Loucy (cell line): ENCODE data around the gene USP44.
"Not testable (repeated sequence)": the region's sequence is repeated elsewhere in the genome, so short reads cannot be mapped to it uniquely, and the experiment has no call there.

Source experiments
- EZH2phosphoT487 ChIP-seq: fragments of 200-600 bp; IDR thresholded peaks from 2 replicates; pipeline ENCODE4 v1.6.1; 2018; ENCODE audit warnings: antibody characterized with exemption, mild to moderate bottlenecking, moderate library complexity, borderline replicate concordance
- TF ChIP-seq, protein P1 (sequence below): fragments of 200-600 bp; sonication (generic); conservative IDR thresholded peaks from 2 replicates; pipeline ENCODE4 v1.5.1; 2014; ENCODE audit warnings: mild to moderate bottlenecking, antibody characterized with exemption, low read length

DNA sequence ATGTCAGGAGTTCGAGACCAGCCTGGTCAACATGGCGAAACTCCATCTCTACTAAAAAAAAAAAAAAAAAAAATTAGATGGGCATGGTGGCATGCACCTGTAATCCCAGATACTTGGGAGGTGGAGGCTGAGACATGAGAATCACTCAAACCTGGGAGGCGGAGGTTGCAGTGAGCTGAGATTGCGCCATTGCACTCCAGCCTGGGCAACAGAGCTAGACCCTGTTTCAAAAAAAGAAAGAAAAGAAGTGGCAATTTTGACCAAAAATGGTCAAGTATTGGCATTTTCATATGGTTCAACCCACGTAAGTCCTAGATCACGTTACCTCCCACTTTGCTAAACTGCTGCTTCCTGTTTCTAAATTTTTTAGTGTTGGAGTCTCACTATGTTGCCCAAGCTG lies 68.7 kb downstream of the USP44 start:
- not testable (repeated sequence) for TF ChIP-seq EZH2phosphoT487
- TF ChIP-seq, protein P1, sequence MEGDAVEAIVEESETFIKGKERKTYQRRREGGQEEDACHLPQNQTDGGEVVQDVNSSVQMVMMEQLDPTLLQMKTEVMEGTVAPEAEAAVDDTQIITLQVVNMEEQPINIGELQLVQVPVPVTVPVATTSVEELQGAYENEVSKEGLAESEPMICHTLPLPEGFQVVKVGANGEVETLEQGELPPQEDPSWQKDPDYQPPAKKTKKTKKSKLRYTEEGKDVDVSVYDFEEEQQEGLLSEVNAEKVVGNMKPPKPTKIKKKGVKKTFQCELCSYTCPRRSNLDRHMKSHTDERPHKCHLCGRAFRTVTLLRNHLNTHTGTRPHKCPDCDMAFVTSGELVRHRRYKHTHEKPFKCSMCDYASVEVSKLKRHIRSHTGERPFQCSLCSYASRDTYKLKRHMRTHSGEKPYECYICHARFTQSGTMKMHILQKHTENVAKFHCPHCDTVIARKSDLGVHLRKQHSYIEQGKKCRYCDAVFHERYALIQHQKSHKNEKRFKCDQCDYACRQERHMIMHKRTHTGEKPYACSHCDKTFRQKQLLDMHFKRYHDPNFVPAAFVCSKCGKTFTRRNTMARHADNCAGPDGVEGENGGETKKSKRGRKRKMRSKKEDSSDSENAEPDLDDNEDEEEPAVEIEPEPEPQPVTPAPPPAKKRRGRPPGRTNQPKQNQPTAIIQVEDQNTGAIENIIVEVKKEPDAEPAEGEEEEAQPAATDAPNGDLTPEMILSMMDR: not testable (repeated sequence)
